ENCODE results near the gene SMCO1.

GRCh38 chr3:196458063-196458462, 57.1 kb downstream of the SMCO1 start:
- TF ChIP-seq TCF4 (CRISPR knock-in tag; IDR thresholded peaks at IDR 0.05; ENCODE audit: borderline replicate concordance): no peak
- no peak for TF ChIP-seq ZFP30 (CRISPR knock-in tag; IDR thresholded peaks at IDR 0.05)
- no peak for TF ChIP-seq PATZ1 (CRISPR knock-in tag; IDR thresholded peaks at IDR 0.05; ENCODE audit: borderline replicate concordance)
- no peak for TF ChIP-seq ZNF8 (CRISPR knock-in tag; IDR thresholded peaks at IDR 0.05)
- TF ChIP-seq ZC3H10 (CRISPR knock-in tag; IDR thresholded peaks at IDR 0.05): no peak
- TF ChIP-seq TSHZ2 (CRISPR knock-in tag; IDR thresholded peaks at IDR 0.05): no peak
- no peak for TF ChIP-seq RARB (CRISPR knock-in tag; IDR thresholded peaks at IDR 0.05)
- TF ChIP-seq OSR1 (CRISPR knock-in tag; IDR thresholded peaks at IDR 0.05): no peak
- TF ChIP-seq GLIS3 (CRISPR knock-in tag; IDR thresholded peaks at IDR 0.05): no peak
- TF ChIP-seq POU6F1 (CRISPR knock-in tag; IDR thresholded peaks at IDR 0.05; ENCODE audit: borderline replicate concordance, low read depth): no peak

All from SK-N-SH treated with all-trans-retinoic acid at 6 μM for 48 hours (cell line).